PC-9 (cell line): Measurements from ENCODE around the gene LIPI. TPM values are rescaled to one million over a fixed set of nuclear protein-coding genes. Genes with fewer than 3 reads are reported as not detected.

Source experiments
- Bru-seq: library from RNA; stranded (reverse); fragments of 400-500 nt; gene quantifications from one replicate; lab custom pipeline; 2021; lab: Mats Ljungman, UMichigan
- BruChase-seq, 2 experiments: library from RNA; stranded (reverse); fragments of 400-500 nt; gene quantifications; one replicate each; lab custom pipeline; 2021; lab: Mats Ljungman, UMichigan
- BruUV-seq: library from RNA; stranded (reverse); fragments of 400-500 nt; replicated peaks from 2 replicates; lab custom pipeline; 2021; lab: Mats Ljungman, UMichigan
- CTCF ChIA-PET: fragments of 300-600 bp; sonication (Branson Sonifier 250); formaldehyde crosslinking; loops from one replicate; lab custom pipeline; 2022; ENCODE audit warnings: antibody characterized with exemption; lab: Charles Lee
- POLR2A ChIA-PET: fragments of 300-600 bp; sonication (Branson Sonifier 250); formaldehyde crosslinking; loops from one replicate; lab custom pipeline; 2022; ENCODE audit warnings: antibody characterized with exemption; ENCODE audit not compliant: unreplicated experiment; lab: Charles Lee
- DNase-seq, 2 experiments: peaks; one replicate each; pipeline versions ENCODE4 v3.0.0 to v3.0.0-alpha.2; 2015 to 2022; ENCODE audit warnings: mixed read lengths in 1 of 2
- H2AFZ ChIP-seq: fragments of 200-600 bp; sonication (generic); 2 replicates; pipeline ENCODE4 v1.8.1; 2017; ENCODE audit warnings: antibody characterized with exemption
- H3F3A ChIP-seq: fragments of 200-600 bp; sonication (generic); 2 replicates; pipeline ENCODE4 v1.8.1; 2017; ENCODE audit warnings: antibody characterized with exemption, mild to moderate bottlenecking, low read depth; ENCODE audit not compliant: insufficient read depth
- H3K27ac ChIP-seq: fragments of 200-600 bp; sonication (generic); 2 replicates; pipeline ENCODE4 v1.6.1; 2016; ENCODE audit warnings: mixed run types
- H3K27me3 ChIP-seq: fragments of 200-600 bp; sonication (generic); 2 replicates; pipeline ENCODE4 v1.6.1; 2016; ENCODE audit warnings: low read depth, mixed run types; ENCODE audit not compliant: insufficient read depth
- H3K36me3 ChIP-seq: fragments of 200-600 bp; sonication (generic); 2 replicates; pipeline ENCODE4 v1.6.1; 2016; ENCODE audit warnings: low read depth, mixed run types
- H3K4me1 ChIP-seq: fragments of 200-600 bp; sonication (generic); replicated peaks from 2 replicates; pipeline ENCODE4 v1.6.1; 2016; ENCODE audit warnings: mixed run types; ENCODE audit not compliant: insufficient read depth
- H3K4me2 ChIP-seq: fragments of 200-600 bp; sonication (generic); 2 replicates; pipeline ENCODE4 v1.6.1; 2017; ENCODE audit warnings: mixed run types
- H3K4me3 ChIP-seq: fragments of 200-600 bp; sonication (generic); 2 replicates; pipeline ENCODE4 v1.6.1; 2016; ENCODE audit warnings: mixed run types
- H3K79me2 ChIP-seq: fragments of 200-600 bp; sonication (generic); 2 replicates; pipeline ENCODE4 v1.6.1; 2017; ENCODE audit warnings: low read depth, mixed run types
- H3K9me2 ChIP-seq: fragments of 200-600 bp; sonication (generic); 2 replicates; pipeline ENCODE4 v1.8.1; 2017; ENCODE audit warnings: mild to moderate bottlenecking; ENCODE audit not compliant: insufficient read depth
- H3K9me3 ChIP-seq: fragments of 200-600 bp; sonication (generic); 2 replicates; pipeline ENCODE4 v1.8.1; 2016; ENCODE audit warnings: low read depth; ENCODE audit not compliant: insufficient read depth
- H4K20me1 ChIP-seq: fragments of 200-600 bp; sonication (generic); 2 replicates; pipeline ENCODE4 v1.8.1; 2017; ENCODE audit not compliant: insufficient read depth
- EZH2 ChIP-seq: fragments of 200-600 bp; sonication (generic); IDR thresholded peaks from 2 replicates; pipeline ENCODE4 v1.8.0; 2017; ENCODE audit warnings: antibody characterized with exemption, low read depth
- intact Hi-C: fragments of 100-400 bp; cut with micrococcal nuclease; formaldehyde crosslinking; loops from one replicate; pipeline ENCODE4 v1.10.0; 2022; ENCODE audit not compliant: unreplicated experiment
- long read RNA-seq: library from polyadenylated mRNA; stranded (forward); transcript quantifications from one replicate; pipeline ENCODE4 v2.0.0, GENCODE V29; 2022
- total RNA-seq: library from RNA; stranded (reverse); gene quantifications from 2 replicates; pipeline ENCODE4 v1.2.3, GENCODE V29; 2021
- TF ChIP-seq, protein P1 (sequence below): fragments of 200-600 bp; sonication (generic); conservative IDR thresholded peaks from 2 replicates; pipeline ENCODE4 v1.6.1; 2017; ENCODE audit warnings: mixed run types, antibody characterized with exemption, mild to moderate bottlenecking, moderate library complexity

LIPI gene
- not detected in 2 replicates for total RNA-seq
- not detected for Bru-seq, nascent RNA
- BruChase-seq, experiment 1, labeled RNA remaining after a 2-hour chase = percentile 1 among the genes with signal in this experiment
- not detected for BruChase-seq, experiment 2, labeled RNA remaining after a 6-hour chase
- long read RNA-seq = 0 reads

DNA sequence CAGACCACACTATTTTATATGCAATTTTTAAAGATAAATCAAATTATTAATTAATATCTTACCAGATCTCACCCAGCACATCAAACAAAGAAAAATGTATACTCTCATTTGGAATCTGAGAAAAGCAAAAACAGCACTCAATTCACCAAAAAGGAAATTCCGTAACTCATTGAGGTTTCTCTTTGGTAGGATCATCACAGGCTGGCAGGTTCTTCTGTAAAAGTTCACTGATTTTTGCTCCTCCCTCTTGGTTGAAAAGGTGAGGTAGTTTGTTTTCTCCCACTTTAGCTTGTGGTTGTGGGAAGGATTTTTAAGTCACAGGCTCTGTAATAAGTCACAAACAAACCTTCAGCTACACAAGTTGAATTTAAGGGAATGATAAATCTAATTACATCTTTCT lies at the start of gene LIPI:
TSS of gene LIPI (minus strand) at position 218 of the 400 bp plus-strand sequence. CDS start at position 108, 110 bp downstream.
- no peaks in the 10 kb centered on the region for H3K36me3 ChIP-seq
- H3K9me2 ChIP-seq = no peaks in the 10 kb centered on the region
- no peak for TF ChIP-seq EZH2
- H3K27me3 ChIP-seq = no peaks in the 10 kb centered on the region
- H3K4me1 ChIP-seq = no peaks in the 10 kb centered on the region
- no peaks in the 10 kb centered on the region for H3K9me3 ChIP-seq
- no peak within 1 kb of the TSS for H3K4me2 ChIP-seq
- DNase-seq = no peak
- no peaks in the 10 kb centered on the region for H3F3A ChIP-seq
- CTCF ChIA-PET = no interaction called here
- H3K79me2 ChIP-seq = no peaks in the 10 kb centered on the region
- BruUV-seq = no TSS peak
- H4K20me1 ChIP-seq = no peaks in the 10 kb centered on the region
- POLR2A ChIA-PET = no interaction called here
- no peak within 1 kb of the TSS for H3K27ac ChIP-seq
- H3K4me3 ChIP-seq = no peak within 1 kb of the TSS
- no peak within 1 kb of the TSS for H2AFZ ChIP-seq
- intact Hi-C loops = no loop called here

DNA sequence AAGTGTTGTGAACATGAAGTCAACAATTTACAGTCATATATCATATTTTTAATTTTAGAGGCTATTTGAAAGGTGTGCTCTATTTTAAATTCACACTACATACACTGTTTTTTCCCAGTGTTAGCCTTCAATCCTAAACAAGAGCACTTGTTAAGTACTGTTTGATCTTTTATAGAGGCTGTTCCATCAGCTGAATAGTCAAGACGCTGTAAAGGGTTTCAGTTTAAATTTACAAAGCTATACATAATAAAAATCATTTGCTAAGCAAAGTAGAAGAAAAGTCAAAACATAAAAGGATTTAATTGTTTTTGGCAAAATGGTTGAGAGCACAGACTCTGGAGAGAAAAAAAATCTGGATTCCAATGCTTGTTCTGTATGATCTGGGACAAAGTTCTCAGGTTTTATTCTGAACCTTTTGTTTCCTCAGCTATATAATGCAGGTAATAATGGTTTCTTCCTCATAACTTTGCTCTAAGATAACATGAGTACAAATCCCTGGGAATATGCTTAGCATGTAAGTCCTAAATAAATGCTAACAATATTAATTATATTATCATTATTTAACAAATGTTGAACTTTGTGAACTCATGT lies 49.5 kb upstream of the LIPI start:
- no peaks in the 10 kb centered on the region for H3K36me3 ChIP-seq
- no peak overlapping the region for H3K4me3 ChIP-seq
- no TSS peak for BruUV-seq
- H2AFZ ChIP-seq = no peak overlapping the region
- no peaks in the 10 kb centered on the region for H3K4me1 ChIP-seq
- H3K9me3 ChIP-seq = no peaks in the 10 kb centered on the region
- no peaks in the 10 kb centered on the region for H3K27me3 ChIP-seq
- no peak overlapping the region for H3K4me2 ChIP-seq
- POLR2A ChIA-PET = no interaction called here
- intact Hi-C loops = no loop called here
- no peaks in the 10 kb centered on the region for H3K79me2 ChIP-seq
- TF ChIP-seq, protein P1, sequence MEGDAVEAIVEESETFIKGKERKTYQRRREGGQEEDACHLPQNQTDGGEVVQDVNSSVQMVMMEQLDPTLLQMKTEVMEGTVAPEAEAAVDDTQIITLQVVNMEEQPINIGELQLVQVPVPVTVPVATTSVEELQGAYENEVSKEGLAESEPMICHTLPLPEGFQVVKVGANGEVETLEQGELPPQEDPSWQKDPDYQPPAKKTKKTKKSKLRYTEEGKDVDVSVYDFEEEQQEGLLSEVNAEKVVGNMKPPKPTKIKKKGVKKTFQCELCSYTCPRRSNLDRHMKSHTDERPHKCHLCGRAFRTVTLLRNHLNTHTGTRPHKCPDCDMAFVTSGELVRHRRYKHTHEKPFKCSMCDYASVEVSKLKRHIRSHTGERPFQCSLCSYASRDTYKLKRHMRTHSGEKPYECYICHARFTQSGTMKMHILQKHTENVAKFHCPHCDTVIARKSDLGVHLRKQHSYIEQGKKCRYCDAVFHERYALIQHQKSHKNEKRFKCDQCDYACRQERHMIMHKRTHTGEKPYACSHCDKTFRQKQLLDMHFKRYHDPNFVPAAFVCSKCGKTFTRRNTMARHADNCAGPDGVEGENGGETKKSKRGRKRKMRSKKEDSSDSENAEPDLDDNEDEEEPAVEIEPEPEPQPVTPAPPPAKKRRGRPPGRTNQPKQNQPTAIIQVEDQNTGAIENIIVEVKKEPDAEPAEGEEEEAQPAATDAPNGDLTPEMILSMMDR = no peak
- no peak for TF ChIP-seq EZH2
- no peak overlapping the region for H3K27ac ChIP-seq
- H4K20me1 ChIP-seq = no peaks in the 10 kb centered on the region
- no peaks in the 10 kb centered on the region for H3F3A ChIP-seq
- CTCF ChIA-PET = interaction anchor here (1.0 kb wide), 1 partner anchor 604 kb away, joined by 4 read pairs; no protein-coding TSS in a partner anchor
- DNase-seq = no peak
- no peaks in the 10 kb centered on the region for H3K9me2 ChIP-seq

DNA sequence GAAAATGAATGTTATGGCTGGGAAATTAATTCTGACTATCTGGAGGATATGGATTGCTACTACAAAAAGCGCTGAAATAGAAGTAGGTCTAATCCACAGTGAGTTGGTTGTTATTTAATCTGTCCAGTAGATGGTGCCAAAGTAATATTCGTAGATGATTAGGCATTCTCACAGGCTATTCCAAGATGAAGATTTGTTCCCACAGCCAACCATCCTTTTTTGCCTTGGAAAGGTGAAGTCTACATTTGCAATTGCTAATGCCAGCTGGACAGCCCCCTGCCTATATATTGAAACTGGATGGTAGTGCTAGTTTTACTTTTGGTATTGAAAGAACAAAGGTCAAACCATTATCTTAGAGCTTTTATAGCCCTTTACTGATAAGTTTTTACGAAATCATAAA lies 49.0 kb upstream of the LIPI start:
- no peaks in the 10 kb centered on the region for H3F3A ChIP-seq
- no TSS peak for BruUV-seq
- DNase-seq = no peak
- H4K20me1 ChIP-seq = no peaks in the 10 kb centered on the region
- no peaks in the 10 kb centered on the region for H3K9me3 ChIP-seq
- POLR2A ChIA-PET = no interaction called here
- H3K9me2 ChIP-seq = no peaks in the 10 kb centered on the region
- H3K27me3 ChIP-seq = no peaks in the 10 kb centered on the region
- CTCF ChIA-PET = interaction anchor here (1.0 kb wide), 1 partner anchor 604 kb away, joined by 4 read pairs; no protein-coding TSS in a partner anchor
- intact Hi-C loops = loop anchor here (2.0 to 5.0 kb wide), 2 partner anchors 603 to 1333 kb away; no protein-coding TSS in a partner anchor
- no peak overlapping the region for H3K4me3 ChIP-seq
- TF ChIP-seq, protein P1 = peak; percentile 67
- no peak for TF ChIP-seq EZH2
- no peaks in the 10 kb centered on the region for H3K36me3 ChIP-seq
- H3K4me1 ChIP-seq = no peaks in the 10 kb centered on the region
- no peak overlapping the region for H3K4me2 ChIP-seq
- no peak overlapping the region for H2AFZ ChIP-seq
- no peak overlapping the region for H3K27ac ChIP-seq
- no peaks in the 10 kb centered on the region for H3K79me2 ChIP-seq
